NCI-H2029 (cell line): ENCODE measurements around the gene FLG.
"Not testable (repeated sequence)": the region's sequence is repeated elsewhere in the genome, so short reads cannot be mapped to it uniquely, and the experiment has no call there.

Source experiments
- DNase-seq: peaks from one replicate; lab custom pipeline; 2025; lab: John Stamatoyannopoulos, UW

FLG gene

GRCh38 chr1:152256394-152256793 lies 68.6 kb downstream of the FLG start:
- not testable (repeated sequence) for DNase-seq
